Activated CD8-positive, alpha-beta memory T cell treated with anti-CD3 and anti-CD28 coated beads for 36 hours (primary cell): ENCODE results near the gene MAGI1. TPM values are rescaled to one million over a fixed set of nuclear protein-coding genes. Genes with fewer than 3 reads are reported as not detected.

Experiments used
- total RNA-seq, 2 experiments: library from RNA; stranded (reverse); gene quantifications; one replicate each; pipeline ENCODE4 v1.2.3, GENCODE V29; 2021

Gene MAGI1
- total RNA-seq, 2 experiments from 2014 or later = 0.38 to 0.53 TPM

Other genes starting within 250 kb of the MAGI1 start
- gene SLC25A26, start 182.1 kb upstream of the MAGI1 start, total RNA-seq = 10 to 100 TPM; 23.7 to 25.9 TPM